Bronchial smooth muscle cell (primary cell): Measurements from ENCODE around the gene TP53I11. TPM values are rescaled to one million over a fixed set of nuclear protein-coding genes. Genes with fewer than 3 reads are reported as not detected.

Source experiments
- total RNA-seq: library from RNA; depleted of rRNA; stranded (reverse); fragments of >200 nt; gene quantifications from 2 replicates; pipeline ENCODE4 v1.2.1, GENCODE V29; 2014

Gene TP53I11, protein sequence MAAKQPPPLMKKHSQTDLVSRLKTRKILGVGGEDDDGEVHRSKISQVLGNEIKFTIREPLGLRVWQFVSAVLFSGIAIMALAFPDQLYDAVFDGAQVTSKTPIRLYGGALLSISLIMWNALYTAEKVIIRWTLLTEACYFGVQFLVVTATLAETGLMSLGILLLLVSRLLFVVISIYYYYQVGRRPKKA
- 4.1 and 12.5 TPM in 2 replicates for total RNA-seq

DNA sequence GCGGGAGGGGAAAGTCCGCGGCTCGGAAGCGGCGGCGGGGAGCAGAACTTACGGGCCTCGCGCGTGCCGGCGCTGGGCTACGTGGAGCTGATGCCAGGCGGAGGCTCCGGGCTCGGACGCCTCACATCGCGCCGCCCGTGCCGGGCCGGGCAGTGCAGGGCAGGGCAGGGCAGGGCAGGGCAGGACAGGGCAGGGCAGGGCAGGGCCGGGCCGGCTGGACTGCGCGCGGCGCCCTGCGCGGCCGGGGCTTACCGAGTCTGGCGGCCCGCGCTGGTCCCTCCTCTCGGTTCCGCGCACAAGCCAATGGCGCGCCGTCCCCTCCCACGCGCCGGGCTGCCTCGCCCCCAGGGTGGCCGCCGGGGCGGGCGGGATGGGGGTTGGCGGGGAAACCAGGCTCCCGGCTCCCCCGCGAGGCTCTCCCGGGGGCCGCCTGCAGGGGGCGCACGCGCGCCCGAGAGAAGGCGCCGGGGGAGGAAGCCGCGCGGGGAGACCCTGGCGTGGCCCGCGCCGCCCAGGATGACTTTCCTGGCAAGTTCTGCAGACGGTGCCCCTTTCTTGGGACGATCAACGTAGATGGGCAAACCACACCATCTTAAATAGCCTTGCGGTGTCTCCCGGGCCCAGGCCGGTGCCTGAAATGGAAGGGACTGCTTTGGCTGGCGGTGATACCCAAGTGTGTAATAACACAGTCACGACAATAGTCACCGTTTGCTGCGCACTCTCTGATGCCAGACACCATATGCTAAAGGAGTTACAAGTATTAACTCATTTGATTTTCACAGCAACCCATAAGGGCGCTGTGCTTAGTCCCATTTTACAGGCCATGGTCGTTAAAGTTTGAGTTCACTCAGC lies at the start of gene TP53I11:
TSS of gene TP53I11 (minus strand) at position 259 of the 852 bp plus-strand sequence. CDS start 12,548 bp downstream, outside the sequence.

Other genes with a start within 250 kb of the TP53I11 start
- not detected in 2 replicates for gene TSPAN18, start 223.9 kb downstream of the TP53I11 start, total RNA-seq
- gene PRDM11, start 195.8 kb upstream of the TP53I11 start, total RNA-seq: 3.2 and 5.2 TPM in 2 replicates